ENCODE measurements around the gene SH3RF3. TPM values are rescaled to one million over a fixed set of nuclear protein-coding genes. Genes with fewer than 3 reads are reported as not detected.

The SH3RF3 gene
- total RNA-seq, 1 donor from 2014 or later: 7.3 TPM

- peaks cover 7% of the 10 kb centered on the region for H3K36me3 Mint-ChIP-seq (ENCODE audit: low read depth, unreplicated experiment)
- no peak overlapping the region for H3K27ac Mint-ChIP-seq (ENCODE audit: unreplicated experiment)
- H3K27me3 Mint-ChIP-seq (ENCODE audit: low read depth, unreplicated experiment): peaks cover 24% of the 10 kb centered on the region
- Histone ChIP-seq H3K27me3 (ENCODE audit: insufficient read depth, low read length) (no peaks in the 10 kb centered on the region), H3K4me3 (ENCODE audit: insufficient read depth, low read depth, low read length) (no peak overlapping the region), H3K9me3 (ENCODE audit: insufficient read depth, low read depth, low read length) (no peaks in the 10 kb centered on the region), H3K4me2 (ENCODE audit: low read length) (no peak overlapping the region), H3K79me2 (ENCODE audit: insufficient read depth, low read length) (no peaks in the 10 kb centered on the region), H2AFZ (ENCODE audit: low read depth, low read length) (no peak overlapping the region), H4K20me1 (ENCODE audit: insufficient read depth, low read length) (peaks cover 10% of the 10 kb centered on the region), H3K27ac (ENCODE audit: low read depth, low read length) (no peak overlapping the region), H3K9ac (ENCODE audit: low read length) (no peak overlapping the region), H3K36me3 (ENCODE audit: insufficient read depth, low read length) (no peaks in the 10 kb centered on the region), H3K4me1 (ENCODE audit: insufficient read depth, low read length) (peaks cover 2% of the 10 kb centered on the region)
- TF ChIP-seq, protein P1, sequence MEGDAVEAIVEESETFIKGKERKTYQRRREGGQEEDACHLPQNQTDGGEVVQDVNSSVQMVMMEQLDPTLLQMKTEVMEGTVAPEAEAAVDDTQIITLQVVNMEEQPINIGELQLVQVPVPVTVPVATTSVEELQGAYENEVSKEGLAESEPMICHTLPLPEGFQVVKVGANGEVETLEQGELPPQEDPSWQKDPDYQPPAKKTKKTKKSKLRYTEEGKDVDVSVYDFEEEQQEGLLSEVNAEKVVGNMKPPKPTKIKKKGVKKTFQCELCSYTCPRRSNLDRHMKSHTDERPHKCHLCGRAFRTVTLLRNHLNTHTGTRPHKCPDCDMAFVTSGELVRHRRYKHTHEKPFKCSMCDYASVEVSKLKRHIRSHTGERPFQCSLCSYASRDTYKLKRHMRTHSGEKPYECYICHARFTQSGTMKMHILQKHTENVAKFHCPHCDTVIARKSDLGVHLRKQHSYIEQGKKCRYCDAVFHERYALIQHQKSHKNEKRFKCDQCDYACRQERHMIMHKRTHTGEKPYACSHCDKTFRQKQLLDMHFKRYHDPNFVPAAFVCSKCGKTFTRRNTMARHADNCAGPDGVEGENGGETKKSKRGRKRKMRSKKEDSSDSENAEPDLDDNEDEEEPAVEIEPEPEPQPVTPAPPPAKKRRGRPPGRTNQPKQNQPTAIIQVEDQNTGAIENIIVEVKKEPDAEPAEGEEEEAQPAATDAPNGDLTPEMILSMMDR (IDR thresholded peaks at IDR 0.05; ENCODE audit: insufficient read depth, low read depth, low read length): no peak
- no peak for TF ChIP-seq EZH2 (IDR thresholded peaks at IDR 0.05; ENCODE audit: insufficient read depth, low read length)
- peaks cover 12% of the 10 kb centered on the region for H3K4me1 Mint-ChIP-seq (ENCODE audit: low read depth, unreplicated experiment)
- FAIRE-seq: no peak
- no peak overlapping the region for H3K4me3 Mint-ChIP-seq (ENCODE audit: unreplicated experiment)
- DNase-seq (ENCODE audit: low read depth): no peak
- H3K9me3 Mint-ChIP-seq (ENCODE audit: unreplicated experiment): no peaks in the 10 kb centered on the region
Observed at GRCh38 chr2:109372614-109373013, 243.6 kb downstream of the SH3RF3 start.

DNA sequence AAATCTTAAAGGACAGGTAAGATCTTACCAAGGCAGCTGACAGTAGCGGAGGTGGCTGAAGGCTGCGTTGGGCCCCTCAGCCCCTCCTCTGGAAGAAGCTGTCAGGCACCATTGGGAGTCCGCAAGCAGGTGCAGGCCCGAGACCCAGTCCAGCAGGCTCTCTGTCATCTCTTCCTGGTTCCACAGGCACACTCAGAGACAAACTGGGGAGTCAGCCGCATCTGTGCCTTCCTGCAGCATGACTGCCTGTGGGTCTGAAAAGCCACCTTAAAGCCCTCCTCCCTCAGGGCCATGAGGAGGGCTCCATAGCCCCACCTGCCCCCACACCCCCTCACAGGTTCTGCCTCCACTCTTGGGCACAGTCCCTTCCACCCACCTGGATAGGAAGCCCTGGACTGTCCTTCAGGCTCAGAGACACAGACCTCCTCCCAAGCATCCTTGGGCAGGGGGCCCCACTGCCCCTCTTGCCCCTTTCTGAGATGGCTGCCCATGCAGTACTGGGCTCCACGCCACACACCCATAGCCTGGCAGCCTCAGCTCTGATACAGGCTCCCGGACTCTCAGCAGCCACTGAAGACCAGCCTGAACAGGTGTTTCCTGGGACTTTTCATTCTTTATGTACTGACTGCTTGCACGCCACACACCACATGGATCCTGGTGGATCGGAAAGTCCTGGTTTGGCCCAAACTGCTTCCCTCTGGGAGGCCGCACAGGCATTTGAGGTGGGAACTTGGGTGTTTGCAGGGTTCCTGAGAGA is 245.0 kb downstream of the SH3RF3 start:
- peaks cover 12% of the 10 kb centered on the region for H3K4me1 Mint-ChIP-seq (ENCODE audit: low read depth, unreplicated experiment)

More for the DNA sequence above, 245.0 kb downstream of the SH3RF3 start:
- H3K27me3 ChIP-seq (ENCODE audit: insufficient read depth, low read length): no peaks in the 10 kb centered on the region
- H3K36me3 ChIP-seq (ENCODE audit: insufficient read depth, low read length): no peaks in the 10 kb centered on the region
- no peak overlapping the region for H3K4me3 ChIP-seq (ENCODE audit: insufficient read depth, low read depth, low read length)
- peaks cover 23% of the 10 kb centered on the region for H4K20me1 ChIP-seq (ENCODE audit: insufficient read depth, low read length)
- Mint-ChIP-seq H3K27me3 (ENCODE audit: low read depth, unreplicated experiment) (peaks cover 33% of the 10 kb centered on the region), H3K27ac (ENCODE audit: unreplicated experiment) (no peak overlapping the region), H3K9me3 (ENCODE audit: unreplicated experiment) (no peaks in the 10 kb centered on the region), H3K4me3 (ENCODE audit: unreplicated experiment) (no peak overlapping the region), H3K36me3 (ENCODE audit: low read depth, unreplicated experiment) (peaks cover 7% of the 10 kb centered on the region)
- no peaks in the 10 kb centered on the region for H3K79me2 ChIP-seq (ENCODE audit: insufficient read depth, low read length)
- H3K9me3 ChIP-seq (ENCODE audit: insufficient read depth, low read depth, low read length): no peaks in the 10 kb centered on the region
- TF ChIP-seq, protein P1 (IDR thresholded peaks at IDR 0.05; ENCODE audit: insufficient read depth, low read depth, low read length): no peak
- TF ChIP-seq EZH2 (IDR thresholded peaks at IDR 0.05; ENCODE audit: insufficient read depth, low read length): no peak
- FAIRE-seq (no peak), DNase-seq (ENCODE audit: low read depth) (no peak)
- no peak overlapping the region for H2AFZ ChIP-seq (ENCODE audit: low read depth, low read length)
- no peak overlapping the region for H3K4me2 ChIP-seq (ENCODE audit: low read length)
- H3K9ac ChIP-seq (ENCODE audit: low read length): no peak overlapping the region
- no peak overlapping the region for H3K27ac ChIP-seq (ENCODE audit: low read depth, low read length)
- H3K4me1 ChIP-seq (ENCODE audit: insufficient read depth, low read length): peaks cover 2% of the 10 kb centered on the region
